Ovary (tissue), 3 donors: ENCODE results near the gene FAM83C.

Experiments used
- CTCF ChIP-seq, 3 donors: fragments of 450-650 bp in 2 of 3; fragments of 200-600 bp in 1 of 3; IDR thresholded peaks; one replicate each; pipeline versions ENCODE4 v1.5.1 to v1.8.0; 2016 to 2022; ENCODE audit warnings: antibody characterized with exemption in 3 of 3, mild to moderate bottlenecking in 1 of 3
- EP300 ChIP-seq: sonication (generic); formaldehyde crosslinking; IDR thresholded peaks from one replicate; pipeline ENCODE4 v1.6.1; 2017; ENCODE audit warnings: antibody characterized with exemption
- donor health status: DM: no; HTN: no; CAD: no.

DNA sequence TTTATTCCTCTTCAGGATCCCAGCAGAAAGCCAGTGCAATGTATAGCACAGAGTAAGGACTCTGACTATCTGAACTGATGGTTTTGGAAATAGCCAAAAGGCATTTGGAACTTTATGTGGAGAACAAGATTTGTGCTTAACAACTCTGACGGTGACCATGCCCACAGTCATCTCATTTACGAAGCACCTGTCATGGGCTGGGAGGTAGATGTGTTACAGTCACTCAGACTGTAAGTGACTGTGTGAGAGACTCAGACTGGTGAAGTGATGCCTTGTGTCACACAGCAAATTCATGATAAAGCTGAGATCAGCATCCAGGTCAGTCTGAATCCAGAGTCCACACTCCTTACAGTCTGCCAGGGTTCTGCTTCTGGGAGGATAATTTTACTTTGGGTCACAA lies 23.9 kb upstream of the FAM83C start:
- TF ChIP-seq CTCF (IDR thresholded peaks at IDR 0.05) (no peak), EP300 (no peak)
